Ovary (tissue), 3 donors: ENCODE data around the gene CSF3.

Source experiments
- EP300 ChIP-seq: sonication (generic); formaldehyde crosslinking; IDR thresholded peaks from one replicate; pipeline ENCODE4 v1.6.1; 2017; ENCODE audit warnings: antibody characterized with exemption
- POLR2A ChIP-seq: fragments of 450-650 bp; IDR thresholded peaks from one replicate; pipeline ENCODE4 v1.6.1; 2017; ENCODE audit warnings: antibody characterized with exemption, mild to moderate bottlenecking, moderate library complexity
- TF ChIP-seq, protein P1 (sequence below), 3 donors: fragments of 450-650 bp in 2 of 3; fragments of 200-600 bp in 1 of 3; IDR thresholded peaks; one replicate each; pipeline versions ENCODE4 v1.5.1 to v1.8.0; 2016 to 2022; ENCODE audit warnings: antibody characterized with exemption in 3 of 3, mild to moderate bottlenecking in 1 of 3
- donor health status: DM: no; HTN: no; CAD: no.

DNA sequence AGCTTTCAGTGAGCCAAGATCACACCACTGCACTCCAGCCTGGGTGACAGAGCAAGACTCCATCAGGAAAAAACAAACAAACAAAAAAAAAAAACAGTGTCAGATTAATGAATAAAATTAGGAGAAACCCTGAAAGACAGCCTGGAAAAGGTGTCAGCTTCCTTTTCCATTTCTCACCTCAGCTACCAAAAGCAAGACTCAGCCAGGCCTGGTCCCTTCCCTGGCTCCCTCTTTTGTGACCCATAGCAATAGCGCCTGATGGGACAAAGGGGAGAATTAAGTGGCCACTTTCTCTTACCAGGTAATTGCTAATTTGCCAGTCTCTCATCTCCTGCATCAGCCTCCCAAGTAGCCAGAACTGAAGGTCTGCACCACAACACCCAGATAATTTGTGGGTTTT lies 43.6 kb downstream of the CSF3 start:
- TF ChIP-seq, protein P1, sequence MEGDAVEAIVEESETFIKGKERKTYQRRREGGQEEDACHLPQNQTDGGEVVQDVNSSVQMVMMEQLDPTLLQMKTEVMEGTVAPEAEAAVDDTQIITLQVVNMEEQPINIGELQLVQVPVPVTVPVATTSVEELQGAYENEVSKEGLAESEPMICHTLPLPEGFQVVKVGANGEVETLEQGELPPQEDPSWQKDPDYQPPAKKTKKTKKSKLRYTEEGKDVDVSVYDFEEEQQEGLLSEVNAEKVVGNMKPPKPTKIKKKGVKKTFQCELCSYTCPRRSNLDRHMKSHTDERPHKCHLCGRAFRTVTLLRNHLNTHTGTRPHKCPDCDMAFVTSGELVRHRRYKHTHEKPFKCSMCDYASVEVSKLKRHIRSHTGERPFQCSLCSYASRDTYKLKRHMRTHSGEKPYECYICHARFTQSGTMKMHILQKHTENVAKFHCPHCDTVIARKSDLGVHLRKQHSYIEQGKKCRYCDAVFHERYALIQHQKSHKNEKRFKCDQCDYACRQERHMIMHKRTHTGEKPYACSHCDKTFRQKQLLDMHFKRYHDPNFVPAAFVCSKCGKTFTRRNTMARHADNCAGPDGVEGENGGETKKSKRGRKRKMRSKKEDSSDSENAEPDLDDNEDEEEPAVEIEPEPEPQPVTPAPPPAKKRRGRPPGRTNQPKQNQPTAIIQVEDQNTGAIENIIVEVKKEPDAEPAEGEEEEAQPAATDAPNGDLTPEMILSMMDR (IDR thresholded peaks at IDR 0.05): no peak
- TF ChIP-seq POLR2A (no peak), EP300 (no peak)
